Prostate gland (tissue), 2 donors: ENCODE data around the gene SYNPR.

Source experiments
- CTCF ChIP-seq, 4 experiments: fragments of 200-600 bp in 2 of 4; fragments of 450-650 bp in 2 of 4; sonication (generic) in 2 of 4; IDR thresholded peaks; 1 replicate in 3 of 4; 2 replicates in 1 of 4; pipeline ENCODE4 v1.5.1; 2016 to 2019; ENCODE audit warnings: antibody characterized with exemption in 4 of 4, mild to moderate bottlenecking in 2 of 4, moderate library complexity in 2 of 4
- POLR2A ChIP-seq: fragments of 450-650 bp; IDR thresholded peaks from one replicate; pipeline ENCODE4 v1.6.1; 2016; ENCODE audit warnings: antibody characterized with exemption, mild to moderate bottlenecking
- POLR2AphosphoS5 ChIP-seq: sonication (generic); formaldehyde crosslinking; IDR thresholded peaks from one replicate; pipeline ENCODE4 v1.6.1; 2017; ENCODE audit warnings: antibody characterized with exemption

- no peak for TF ChIP-seq CTCF (IDR thresholded peaks at IDR 0.05)
- no peak for TF ChIP-seq POLR2AphosphoS5
- no peak for TF ChIP-seq POLR2A
Observed at GRCh38 chr3:63244486-63244885, 33.6 kb upstream of the SYNPR start.
